Effector memory CD4-positive, alpha-beta T cell (primary cell): Measurements from ENCODE around the gene CCDC187.
"Not testable (repeated sequence)": the region's sequence is repeated elsewhere in the genome, so short reads cannot be mapped to it uniquely, and the experiment has no call there.

Experiments
- DNase-seq, 3 donors: peaks; one replicate each; pipeline ENCODE4 v3.0.0-alpha.2; 2020
- H3K27ac ChIP-seq: 2 replicates; pipeline ENCODE4 v1.7.0; 2013; ENCODE audit warnings: mild to moderate bottlenecking, low read length, moderate library complexity; ENCODE audit not compliant: insufficient read depth, poor library complexity, severe bottlenecking
- H3K27me3 ChIP-seq: replicated peaks from 2 replicates; pipeline ENCODE4 v1.7.0; 2013; ENCODE audit warnings: mild to moderate bottlenecking, low read length; ENCODE audit not compliant: insufficient read depth, control insufficient read depth, poor library complexity, severe bottlenecking
- H3K36me3 ChIP-seq: 2 replicates; pipeline ENCODE4 v1.7.0; 2013; ENCODE audit warnings: mild to moderate bottlenecking, low read length, moderate library complexity; ENCODE audit not compliant: control insufficient read depth, insufficient read depth
- H3K4me1 ChIP-seq: 2 replicates; pipeline ENCODE4 v1.7.0; 2013; ENCODE audit warnings: low read length, mild to moderate bottlenecking; ENCODE audit not compliant: control insufficient read depth, insufficient read depth, poor library complexity, severe bottlenecking
- H3K4me3 ChIP-seq: 2 replicates; pipeline ENCODE4 v1.7.0; 2013; ENCODE audit warnings: low read length, low read depth, mild to moderate bottlenecking; ENCODE audit not compliant: insufficient read depth, poor library complexity, severe bottlenecking
- H3K9me3 ChIP-seq: 2 replicates; pipeline ENCODE4 v1.7.0; 2013; ENCODE audit warnings: mild to moderate bottlenecking, low read length, moderate library complexity; ENCODE audit not compliant: control insufficient read depth

CCDC187 gene

GRCh38 chr9:136319955-136320354, 16.1 kb upstream of the CCDC187 start:
- not testable (repeated sequence) for H3K36me3 ChIP-seq, H3K27ac ChIP-seq, DNase-seq, H3K4me3 ChIP-seq, H3K4me1 ChIP-seq, H3K9me3 ChIP-seq, H3K27me3 ChIP-seq

GRCh38 chr9:136319244-136319643, 15.3 kb upstream of the CCDC187 start:
- not testable (repeated sequence) for H3K9me3 ChIP-seq, H3K36me3 ChIP-seq, DNase-seq, H3K27me3 ChIP-seq, H3K4me1 ChIP-seq, H3K4me3 ChIP-seq, H3K27ac ChIP-seq

- Histone ChIP-seq H3K27ac (no peak overlapping the region), H3K36me3 (no peaks in the 10 kb centered on the region), H3K9me3 (no peaks in the 10 kb centered on the region), H3K27me3 (no peaks in the 10 kb centered on the region), H3K4me3 (no peak overlapping the region), H3K4me1 (no peaks in the 10 kb centered on the region)
- no peak for DNase-seq
Measured at GRCh38 chr9:136318776-136319241, 14.9 kb upstream of the CCDC187 start.

GRCh38 chr9:136318111-136318775, 14.3 kb upstream of the CCDC187 start:
- Histone ChIP-seq H3K4me1 (no peaks in the 10 kb centered on the region), H3K36me3 (no peaks in the 10 kb centered on the region), H3K27ac (no peak overlapping the region), H3K27me3 (no peaks in the 10 kb centered on the region), H3K9me3 (no peaks in the 10 kb centered on the region), H3K4me3 (no peak overlapping the region)
- no peak for DNase-seq

- DNase-seq = no peak
- Histone ChIP-seq H3K27ac (no peak overlapping the region), H3K36me3 (no peaks in the 10 kb centered on the region), H3K4me3 (no peak overlapping the region), H3K9me3 (no peaks in the 10 kb centered on the region), H3K27me3 (no peaks in the 10 kb centered on the region), H3K4me1 (no peaks in the 10 kb centered on the region)
Measured at GRCh38 chr9:136317695-136318094, 13.8 kb upstream of the CCDC187 start.

GRCh38 chr9:136316896-136317676, 13.2 kb upstream of the CCDC187 start:
- no peaks in the 10 kb centered on the region for H3K27me3 ChIP-seq
- no peak overlapping the region for H3K4me3 ChIP-seq
- H3K36me3 ChIP-seq = no peaks in the 10 kb centered on the region
- no peaks in the 10 kb centered on the region for H3K4me1 ChIP-seq
- no peak overlapping the region for H3K27ac ChIP-seq
- H3K9me3 ChIP-seq = no peaks in the 10 kb centered on the region
- no peak for DNase-seq

- Histone ChIP-seq H3K4me3 (no peak overlapping the region), H3K4me1 (peaks cover 3% of the 10 kb centered on the region), H3K27ac (no peak overlapping the region), H3K9me3 (no peaks in the 10 kb centered on the region), H3K27me3 (no peaks in the 10 kb centered on the region), H3K36me3 (no peaks in the 10 kb centered on the region)
- DNase-seq = no peak
Measured at GRCh38 chr9:136316271-136316751, 12.4 kb upstream of the CCDC187 start.

- H3K4me3 ChIP-seq = no peak overlapping the region
- no peak for DNase-seq
Measured at GRCh38 chr9:136314944-136315343, 11.1 kb upstream of the CCDC187 start.

GRCh38 chr9:136314056-136314416, 10.1 kb upstream of the CCDC187 start:
- H3K27me3 ChIP-seq = peaks cover 4% of the 10 kb centered on the region
- peaks cover 4% of the 10 kb centered on the region for H3K4me1 ChIP-seq
- no peak overlapping the region for H3K4me3 ChIP-seq
- H3K9me3 ChIP-seq = no peaks in the 10 kb centered on the region
- H3K36me3 ChIP-seq = no peaks in the 10 kb centered on the region
- DNase-seq = no peak
- H3K27ac ChIP-seq = no peak overlapping the region

More at GRCh38 chr9:136314944-136315343, 11.1 kb upstream of the CCDC187 start:
- H3K4me1 ChIP-seq = peaks cover 4% of the 10 kb centered on the region
- no peaks in the 10 kb centered on the region for H3K9me3 ChIP-seq
- no peak overlapping the region for H3K27ac ChIP-seq
- peaks cover 4% of the 10 kb centered on the region for H3K27me3 ChIP-seq
- H3K36me3 ChIP-seq = no peaks in the 10 kb centered on the region
